Small intestine (tissue), 7 donors: ENCODE measurements around the gene RINT1. TPM values are rescaled to one million over a fixed set of nuclear protein-coding genes. Genes with fewer than 3 reads are reported as not detected.

Source experiments
- DNase-seq, 2 donors: peaks; one replicate each; pipeline versions ENCODE4 v3.0.0 to v3.0.0-alpha.2; 2013
- FAIRE-seq: peaks from 2 replicates; lab custom pipeline; 2012; peaks lifted over from hg19 to GRCh38; lab: Jason Lieb, UNC
- H3K27ac ChIP-seq, 3 donors: one replicate each; pipeline ENCODE4 v1.5.1; 2013; ENCODE audit warnings: low read length in 2 of 3, mild to moderate bottlenecking in 2 of 3, control low read depth in 1 of 3, inconsistent platforms in 1 of 3, low read depth in 1 of 3, moderate library complexity in 1 of 3
- H3K27me3 ChIP-seq, 3 donors: one replicate each; pipeline ENCODE4 v1.6.1; 2013; ENCODE audit warnings: low read length in 3 of 3, inconsistent platforms in 1 of 3; ENCODE audit not compliant: control insufficient read depth in 3 of 3, insufficient read depth in 3 of 3
- H3K36me3 ChIP-seq, 3 donors: one replicate each; pipeline ENCODE4 v1.6.1; 2013; ENCODE audit warnings: low read length in 3 of 3, inconsistent platforms in 1 of 3, low read depth in 1 of 3, mild to moderate bottlenecking in 1 of 3, moderate library complexity in 1 of 3; ENCODE audit not compliant: control insufficient read depth in 3 of 3, insufficient read depth in 2 of 3
- H3K4me1 ChIP-seq, 3 donors: one replicate each; pipeline ENCODE4 v1.6.1; 2013; ENCODE audit warnings: low read length in 2 of 3, inconsistent platforms in 1 of 3, low read depth in 1 of 3, mild to moderate bottlenecking in 1 of 3, moderate library complexity in 1 of 3; ENCODE audit not compliant: control insufficient read depth in 3 of 3, insufficient read depth in 2 of 3
- H3K4me3 ChIP-seq, 3 donors: one replicate each; pipeline ENCODE4 v1.5.1; 2013; ENCODE audit warnings: low read length in 3 of 3, control low read depth in 1 of 3, inconsistent platforms in 1 of 3, low read depth in 1 of 3, mild to moderate bottlenecking in 1 of 3, moderate library complexity in 1 of 3
- H3K9me3 ChIP-seq, 2 donors: one replicate each; pipeline ENCODE4 v1.6.1; 2013; ENCODE audit warnings: low read depth in 1 of 2, low read length in 1 of 2; ENCODE audit not compliant: control insufficient read depth in 2 of 2, insufficient read depth in 1 of 2
- WGBS, 3 donors: extraction: QIAGEN DNeasy Blood & Tissue Kit; methylation state at CpG; one replicate each; pipeline ENCODE4 v1.1.7; 2013; 5-methylcytosine and 5-hydroxymethylcytosine counted together
- polyA plus RNA-seq, 4 donors: library from polyadenylated mRNA; stranded (reverse) in 3 of 4; unstranded in 1 of 4; fragments of 200-250 nt in 3 of 4; fragments of 120-200 nt in 1 of 4; gene quantifications; one replicate each; pipeline versions ENCODE4 v1.2.1 to v1.2.3, GENCODE V29; 2013
- donor health status: healthy with polysubstance abuse.
- donor health status: control.
- donor health status: control.
- donor health status: Bipolar disorder and iron deficiency.
- donor health status: healthy.

The RINT1 gene
- polyA plus RNA-seq, 4 donors = 9.3 to 17.1 (median 10.7) TPM

DNA sequence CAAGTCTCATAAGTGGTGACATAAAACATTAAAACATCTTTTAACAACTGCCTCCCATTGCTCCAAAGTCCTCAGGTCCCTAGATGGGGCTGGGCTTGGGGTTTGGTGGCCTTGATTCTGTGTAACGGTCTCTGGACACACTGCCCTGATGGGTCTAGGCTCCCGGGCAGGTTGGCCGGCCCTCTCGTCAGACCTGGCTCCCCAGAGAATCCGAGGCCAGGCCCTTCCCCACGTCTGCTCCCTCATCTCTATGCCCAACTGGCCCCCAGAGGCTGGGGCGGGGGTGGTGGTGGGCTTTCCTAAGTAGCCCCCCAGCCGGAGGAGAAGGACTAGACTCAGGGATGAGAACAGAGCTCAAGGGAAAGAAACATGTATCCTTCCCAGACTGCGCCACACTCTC, 80.8 kb downstream of the RINT1 start:
- H3K9me3 ChIP-seq = no peaks in the 10 kb centered on the region
- H3K36me3 ChIP-seq = peaks cover 0 to 49% (median 3%) of the 10 kb centered on the region in 3 donors
- 93 to 97% (median 94%) methylated on average over 9 of the region's 9 CpGs for WGBS, 3 donors
- H3K4me3 ChIP-seq = no peak overlapping the region
- FAIRE-seq (no peak), DNase-seq (no peak)
- H3K27me3 ChIP-seq = no peaks in the 10 kb centered on the region
- H3K27ac ChIP-seq = no peak overlapping the region
- H3K4me1 ChIP-seq = no peaks in the 10 kb centered on the region

DNA sequence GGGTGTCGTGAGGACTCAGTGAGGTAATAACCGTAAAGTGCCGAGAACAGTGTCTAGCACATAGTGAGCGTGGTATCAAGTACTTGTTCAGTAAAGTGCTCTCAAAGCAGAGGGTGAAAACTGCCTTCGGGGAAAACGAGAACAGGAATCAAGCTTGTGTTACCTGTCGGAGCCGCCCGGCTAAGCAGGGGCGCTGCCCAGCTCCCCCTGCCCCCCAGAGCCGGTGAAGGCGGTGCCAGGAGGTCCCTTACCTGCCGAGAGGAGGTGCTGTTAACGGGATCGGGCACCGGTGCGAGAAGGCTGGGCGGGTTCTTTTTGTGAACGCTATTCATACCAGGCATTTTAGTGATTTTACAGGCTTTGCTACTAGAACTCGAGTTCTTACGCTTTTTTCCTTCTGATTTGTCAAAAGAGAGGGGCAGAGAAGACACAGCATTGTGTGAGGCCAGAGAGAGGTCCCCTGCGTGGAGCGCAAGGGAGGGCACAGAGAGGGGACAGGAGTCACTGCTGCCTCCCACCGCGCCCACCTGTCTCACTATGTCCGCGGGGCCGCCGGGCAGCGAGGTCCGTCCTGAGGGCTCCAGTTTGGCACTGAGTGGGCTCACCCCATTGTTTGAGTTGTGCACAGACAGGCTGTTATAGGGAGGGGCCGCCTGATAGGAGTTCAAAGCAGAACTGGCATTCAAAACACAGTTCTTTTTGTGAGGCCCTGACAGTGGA, 81.8 kb downstream of the RINT1 start:
- Histone ChIP-seq H3K27me3 (no peaks in the 10 kb centered on the region), H3K9me3 (no peaks in the 10 kb centered on the region), H3K4me3 (no peak overlapping the region), H3K36me3 (peaks cover 0 to 55% (median 3%) of the 10 kb centered on the region in 3 donors), H3K4me1 (no peaks in the 10 kb centered on the region), H3K27ac (no peak overlapping the region)
- FAIRE-seq (no peak), DNase-seq (no peak)
- 94 to 95% (median 95%) methylated on average over 32 of the region's 32 CpGs for WGBS, 3 donors

DNA sequence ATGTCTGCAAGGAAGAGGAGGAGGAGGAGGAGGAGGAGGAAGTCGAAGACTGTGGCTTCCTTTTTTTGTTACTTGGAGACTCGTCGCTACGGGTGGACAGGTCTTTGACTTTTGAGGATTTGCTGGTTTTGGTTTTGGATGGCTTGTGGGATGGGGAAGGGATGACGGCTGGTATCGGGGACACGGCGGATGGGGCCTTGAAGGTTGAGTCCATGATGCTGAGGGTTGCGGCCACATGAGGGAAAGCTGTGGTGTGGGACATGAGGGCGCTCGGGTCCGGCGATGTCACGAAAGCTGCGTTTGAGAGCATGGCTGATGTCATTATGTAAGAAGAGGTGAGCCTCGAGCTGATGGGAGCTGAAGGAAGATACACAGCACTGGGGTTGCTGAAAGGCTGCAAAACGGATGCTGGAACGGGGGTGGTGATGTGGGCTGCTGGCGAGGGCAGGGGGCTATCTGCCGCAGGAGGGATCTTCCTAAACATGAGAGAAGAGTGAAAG, 82.4 kb downstream of the RINT1 start:
- no peak for FAIRE-seq
- H3K36me3 ChIP-seq = peaks cover 0 to 59% (median 3%) of the 10 kb centered on the region in 3 donors
- no peaks in the 10 kb centered on the region for H3K9me3 ChIP-seq
- 93 to 96% (median 94%) methylated on average over 20 of the region's 20 CpGs for WGBS, 3 donors
- DNase-seq = no peak
- H3K4me1 ChIP-seq = no peaks in the 10 kb centered on the region
- H3K4me3 ChIP-seq = no peak overlapping the region
- no peaks in the 10 kb centered on the region for H3K27me3 ChIP-seq
- no peak overlapping the region for H3K27ac ChIP-seq

Other genes with a start within 250 kb of the RINT1 start
- gene SRPK2, start 143.3 kb upstream of the RINT1 start, polyA plus RNA-seq = 10 to 100 TPM; 12.2 to 24.7 (median 14.1) TPM
- gene PUS7, start 9.9 kb upstream of the RINT1 start, polyA plus RNA-seq = 10 to 100 TPM in 1 of 4 donors, 1 to 10 TPM in 3; 1.3 to 12.4 (median 4.4) TPM
- gene EFCAB10, start 49.3 kb downstream of the RINT1 start, polyA plus RNA-seq = under 1 TPM in 1 of 4 donors, not detected in 3; 0.87 TPM